Measurements from ENCODE around the gene NDUFA6. TPM values are rescaled to one million over a fixed set of nuclear protein-coding genes. Genes with fewer than 3 reads are reported as not detected.
"Not testable (repeated sequence)": the region's sequence is repeated elsewhere in the genome, so short reads cannot be mapped to it uniquely, and the experiment has no call there.

The NDUFA6 gene
- 316 TPM for total RNA-seq
- long read RNA-seq, transcript NDUFA6-201 (2 exons, 475 nt): minor isoform, 5 of 597 reads
- long read RNA-seq, transcript NDUFA6-202 (3 exons, 1,256 nt): major isoform, 579 of 597 reads
- long read RNA-seq, partial matches to known transcripts: 3 of 597 reads
- long read RNA-seq, other reads (novel, unspliced or antisense): 10 of 597 reads

GRCh38 chr22:42090596-42091454 lies at the start of gene NDUFA6:
NDUFA6 (minus strand) TSS chr22:42090772; CDS start chr22:42090744, 28 bp downstream.
- ATAC-seq (peak; percentile 96), DNase-seq (peak; percentile 99)
- intact Hi-C loops (cut with micrococcal nuclease): no loop called here

GRCh38 chr22:42140153-42140552 lies 49.6 kb upstream of the NDUFA6 start:
- DNase-seq; ATAC-seq; intact Hi-C loops (cut with micrococcal nuclease): not testable (repeated sequence)

- DNase-seq; intact Hi-C loops (cut with micrococcal nuclease); ATAC-seq: not testable (repeated sequence)
Observed at GRCh38 chr22:42139508-42139907, 48.9 kb upstream of the NDUFA6 start.

GRCh38 chr22:42138972-42139371 lies 48.4 kb upstream of the NDUFA6 start:
- DNase-seq (no peak), ATAC-seq (no peak)
- intact Hi-C loops (cut with micrococcal nuclease): no loop called here

GRCh38 chr22:42138122-42138770 lies 47.7 kb upstream of the NDUFA6 start:
- DNase-seq (no peak), ATAC-seq (no peak)
- intact Hi-C loops (cut with micrococcal nuclease): no loop called here

DNA sequence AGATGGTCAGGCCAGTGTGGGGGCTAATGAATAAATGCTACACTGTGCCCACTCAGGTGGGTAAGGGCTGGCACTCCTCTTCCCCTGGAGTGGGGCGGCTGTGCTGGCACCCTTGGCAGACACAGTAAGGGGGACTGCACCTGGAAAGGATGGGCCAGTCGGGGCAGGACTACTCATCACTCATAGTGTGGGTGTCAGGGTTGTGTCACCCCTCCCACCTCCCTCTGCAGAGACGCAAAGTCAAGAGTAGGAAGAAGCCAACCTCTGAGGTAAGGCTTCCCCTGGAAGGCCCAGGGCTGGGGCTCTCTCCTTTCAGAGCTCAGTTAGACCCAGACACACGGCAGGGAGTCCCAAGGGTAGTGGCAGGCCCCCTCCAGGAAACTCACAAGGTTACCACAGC lies 45.1 kb upstream of the NDUFA6 start:
- DNase-seq; ATAC-seq; intact Hi-C loops (cut with micrococcal nuclease): not testable (repeated sequence)

- intact Hi-C loops (cut with micrococcal nuclease): no loop called here
- no peak for DNase-seq
- ATAC-seq: no peak
Observed at GRCh38 chr22:42134100-42135020, 43.8 kb upstream of the NDUFA6 start.

DNA sequence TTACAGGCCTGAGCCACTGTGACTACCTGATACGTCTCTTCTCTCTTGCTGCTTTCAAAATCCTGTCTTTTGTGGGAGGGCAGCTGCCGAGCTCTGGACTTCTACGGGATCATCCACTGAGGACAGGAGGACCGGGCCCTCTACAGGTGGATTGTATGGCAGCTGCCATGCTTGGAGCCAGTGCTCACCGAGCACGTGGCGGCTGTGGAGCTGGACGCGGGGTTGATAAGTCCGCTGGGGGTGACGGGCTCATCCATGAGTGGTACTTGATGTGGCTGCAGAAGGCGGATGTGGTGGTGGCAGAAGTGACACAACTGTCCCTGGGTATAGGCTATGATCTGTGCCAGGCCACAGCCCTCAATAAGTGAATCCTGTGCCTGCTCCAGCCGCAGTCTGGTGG lies 41.9 kb upstream of the NDUFA6 start:
- intact Hi-C loops (cut with micrococcal nuclease): no loop called here
- ATAC-seq (no peak), DNase-seq (no peak)

- DNase-seq (no peak), ATAC-seq (no peak)
- intact Hi-C loops (cut with micrococcal nuclease): no loop called here
Observed at GRCh38 chr22:42131562-42131961, 41.0 kb upstream of the NDUFA6 start.

DNA sequence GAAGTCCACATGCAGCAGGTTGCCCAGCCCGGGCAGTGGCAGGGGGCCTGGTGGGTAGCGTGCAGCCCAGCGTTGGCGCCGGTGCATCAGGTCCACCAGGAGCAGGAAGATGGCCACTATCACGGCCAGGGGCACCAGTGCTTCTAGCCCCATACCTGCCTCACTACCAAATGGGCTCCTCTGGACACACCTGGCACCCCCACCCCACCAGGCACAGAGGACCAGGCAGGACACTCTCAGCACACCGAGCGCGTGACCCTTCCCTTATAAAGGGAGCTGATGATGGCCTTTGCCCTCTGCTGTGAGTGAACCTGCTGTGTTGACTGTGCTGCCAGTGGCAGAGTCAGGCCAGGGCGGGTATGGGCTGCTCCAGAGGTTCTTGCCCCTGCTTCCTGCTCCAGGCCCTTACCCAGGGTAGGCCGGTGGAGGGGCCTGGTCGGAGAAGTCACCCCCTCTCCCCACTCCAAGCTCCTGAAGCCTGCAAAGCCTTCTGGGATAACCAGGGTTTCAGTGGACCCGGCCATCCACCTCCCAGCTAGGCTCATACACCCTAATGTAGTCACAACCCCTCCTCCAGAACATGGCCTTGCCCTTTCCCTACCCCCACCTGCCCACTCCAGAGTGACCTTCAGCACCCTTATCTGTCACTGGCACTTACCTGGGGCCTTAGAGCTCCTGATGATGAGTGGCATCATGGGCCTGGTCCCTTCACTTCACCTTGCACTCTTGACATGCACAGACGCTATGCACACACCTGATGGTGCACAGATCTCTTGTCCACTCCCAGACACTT lies 40.3 kb upstream of the NDUFA6 start, which contains the start of gene CYP2D6:
Gene CYP2D6, minus strand, starts transcription at position 172 of the 793 bp plus-strand sequence. Its CDS starts 19 bp downstream, at position 153.
- intact Hi-C loops (cut with micrococcal nuclease); ATAC-seq; DNase-seq: not testable (repeated sequence)

DNA sequence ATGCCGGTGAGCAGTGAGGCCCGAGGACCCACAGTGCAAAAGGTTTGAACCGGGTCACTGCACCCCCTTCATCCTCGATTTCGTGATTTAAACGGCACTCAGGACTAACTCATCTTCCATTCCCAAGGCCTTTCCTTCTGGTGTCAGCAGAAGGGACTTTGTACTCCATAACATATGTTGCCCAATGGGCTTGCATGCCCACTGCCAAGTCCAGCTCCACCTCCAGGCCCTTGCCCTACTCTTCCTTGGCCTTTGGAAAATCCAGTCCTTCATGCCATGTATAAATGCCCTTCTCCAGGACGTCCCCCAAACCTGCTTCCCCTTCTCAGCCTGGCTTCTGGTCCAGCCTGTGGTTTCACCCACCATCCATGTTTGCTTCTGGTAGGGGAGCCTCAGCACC lies 39.6 kb upstream of the NDUFA6 start:
- ATAC-seq; intact Hi-C loops (cut with micrococcal nuclease); DNase-seq: not testable (repeated sequence)

- intact Hi-C loops (cut with micrococcal nuclease); DNase-seq: not testable (repeated sequence)
- peak; percentile 11 for ATAC-seq
Observed at GRCh38 chr22:42128776-42129694, 38.5 kb upstream of the NDUFA6 start.

- DNase-seq; intact Hi-C loops (cut with micrococcal nuclease); ATAC-seq: not testable (repeated sequence)
Observed at GRCh38 chr22:42128007-42128406, 37.4 kb upstream of the NDUFA6 start.

DNA sequence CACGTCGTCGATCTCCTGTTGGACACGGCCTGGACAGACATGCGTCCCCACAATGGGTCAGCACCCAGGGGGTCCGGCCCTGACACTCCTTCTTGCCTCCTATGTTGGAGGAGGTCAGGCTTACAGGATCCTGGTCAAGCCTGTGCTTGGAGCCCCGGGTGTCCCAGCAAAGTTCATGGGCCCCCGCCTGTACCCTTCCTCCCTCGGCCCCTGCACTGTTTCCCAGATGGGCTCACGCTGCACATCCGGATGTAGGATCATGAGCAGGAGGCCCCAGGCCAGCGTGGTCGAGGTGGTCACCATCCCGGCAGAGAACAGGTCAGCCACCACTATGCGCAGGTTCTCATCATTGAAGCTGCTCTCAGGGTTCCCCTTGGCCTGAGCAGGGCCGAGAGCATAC lies 37.0 kb upstream of the NDUFA6 start:
- no peak for DNase-seq
- intact Hi-C loops (cut with micrococcal nuclease): no loop called here
- no peak for ATAC-seq

DNA sequence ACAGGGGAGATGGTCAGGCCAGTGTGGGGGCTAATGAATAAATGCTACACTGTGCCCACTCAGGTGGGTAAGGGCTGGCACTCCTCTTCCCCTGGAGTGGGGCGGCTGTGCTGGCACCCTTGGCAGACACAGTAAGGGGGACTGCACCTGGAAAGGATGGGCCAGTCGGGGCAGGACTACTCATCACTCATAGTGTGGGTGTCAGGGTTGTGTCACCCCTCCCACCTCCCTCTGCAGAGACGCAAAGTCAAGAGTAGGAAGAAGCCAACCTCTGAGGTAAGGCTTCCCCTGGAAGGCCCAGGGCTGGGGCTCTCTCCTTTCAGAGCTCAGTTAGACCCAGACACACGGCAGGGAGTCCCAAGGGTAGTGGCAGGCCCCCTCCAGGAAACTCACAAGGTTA lies 33.0 kb upstream of the NDUFA6 start:
- ATAC-seq; DNase-seq; intact Hi-C loops (cut with micrococcal nuclease): not testable (repeated sequence)

DNA sequence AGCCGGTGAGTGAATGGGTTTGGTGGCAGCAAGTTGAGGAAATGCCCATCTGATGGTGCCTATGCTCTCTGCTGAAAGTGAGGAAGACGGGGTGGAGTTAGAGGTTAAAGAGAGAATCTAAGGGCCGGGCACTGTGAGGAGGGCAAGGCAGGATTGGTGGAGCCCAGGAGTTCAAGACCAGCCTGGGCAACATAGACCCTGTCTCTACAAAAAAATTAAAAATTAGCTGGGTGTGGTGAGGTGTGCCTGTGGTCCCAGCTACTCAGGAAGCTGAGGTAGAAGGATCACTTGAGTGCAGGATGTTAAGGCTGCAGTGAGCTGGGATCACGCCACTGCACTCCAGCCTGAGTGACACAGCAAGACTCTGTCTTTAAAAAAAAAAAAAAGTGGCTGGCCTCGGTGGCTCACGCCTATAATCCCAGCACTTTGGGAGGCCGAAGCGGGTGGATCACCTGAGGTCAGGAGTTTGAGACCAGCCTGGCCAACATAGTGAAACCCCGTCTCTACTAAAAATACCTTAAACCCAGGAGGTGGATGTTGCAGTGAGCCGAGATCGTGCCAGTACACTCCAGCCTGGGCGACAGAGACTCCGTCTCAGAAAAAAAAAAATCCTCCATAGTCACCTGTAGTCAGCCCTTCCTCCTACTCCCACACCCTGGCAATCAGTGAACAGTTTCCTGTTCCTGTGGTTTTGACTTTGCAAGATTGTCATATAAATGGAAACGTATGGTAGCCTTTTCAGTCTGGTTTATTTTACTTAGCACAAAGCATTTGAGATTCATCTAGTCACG lies 29.9 kb upstream of the NDUFA6 start:
- intact Hi-C loops (cut with micrococcal nuclease); ATAC-seq: not testable (repeated sequence)

More for the DNA sequence above, 29.9 kb upstream of the NDUFA6 start:
- not testable (repeated sequence) for DNase-seq
